Tibial nerve (tissue), 4 donors: Measurements from ENCODE around the gene TCAF2.
"Not testable (repeated sequence)": the region's sequence is repeated elsewhere in the genome, so short reads cannot be mapped to it uniquely, and the experiment has no call there.

Source experiments
- EP300 ChIP-seq, 2 donors: sonication (generic); formaldehyde crosslinking; IDR thresholded peaks; one replicate each; pipeline ENCODE4 v1.6.1; 2017; ENCODE audit warnings: antibody characterized with exemption in 2 of 2, mild to moderate bottlenecking in 1 of 2
- POLR2A ChIP-seq, 2 donors: fragments of 450-650 bp; IDR thresholded peaks; one replicate each; pipeline ENCODE4 v1.6.1; 2017; ENCODE audit warnings: antibody characterized with exemption in 2 of 2, mild to moderate bottlenecking in 2 of 2, moderate library complexity in 2 of 2
- TF ChIP-seq, protein P1 (sequence below), 5 experiments: fragments of 200-600 bp in 3 of 5; fragments of 450-650 bp in 2 of 5; sonication (generic) in 3 of 5; IDR thresholded peaks; one replicate each; pipeline ENCODE4 v1.5.1; 2016 to 2019; ENCODE audit warnings: antibody characterized with exemption in 5 of 5, mild to moderate bottlenecking in 3 of 5, moderate library complexity in 2 of 5

DNA sequence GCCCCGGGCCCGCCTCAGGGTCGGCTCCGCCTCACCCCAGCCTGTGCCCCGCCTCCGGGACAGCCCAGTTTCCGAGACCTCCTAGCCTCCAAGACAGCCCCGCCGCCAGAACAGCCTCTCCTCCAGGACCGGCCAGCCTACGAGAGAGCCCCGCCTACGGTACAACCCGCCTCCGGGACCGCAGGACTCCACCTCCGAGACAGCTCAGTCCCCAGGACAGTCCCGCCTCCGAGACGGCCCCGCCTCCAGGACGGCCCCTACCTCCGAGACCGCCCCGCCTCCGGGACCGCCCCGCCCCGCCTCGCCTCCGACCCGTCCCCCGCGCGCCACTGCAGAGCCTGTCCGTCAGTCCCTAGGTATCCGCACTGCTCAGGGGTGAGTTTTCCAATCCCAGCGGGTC is at the start of gene TCAF2:
- TF ChIP-seq, protein P1, sequence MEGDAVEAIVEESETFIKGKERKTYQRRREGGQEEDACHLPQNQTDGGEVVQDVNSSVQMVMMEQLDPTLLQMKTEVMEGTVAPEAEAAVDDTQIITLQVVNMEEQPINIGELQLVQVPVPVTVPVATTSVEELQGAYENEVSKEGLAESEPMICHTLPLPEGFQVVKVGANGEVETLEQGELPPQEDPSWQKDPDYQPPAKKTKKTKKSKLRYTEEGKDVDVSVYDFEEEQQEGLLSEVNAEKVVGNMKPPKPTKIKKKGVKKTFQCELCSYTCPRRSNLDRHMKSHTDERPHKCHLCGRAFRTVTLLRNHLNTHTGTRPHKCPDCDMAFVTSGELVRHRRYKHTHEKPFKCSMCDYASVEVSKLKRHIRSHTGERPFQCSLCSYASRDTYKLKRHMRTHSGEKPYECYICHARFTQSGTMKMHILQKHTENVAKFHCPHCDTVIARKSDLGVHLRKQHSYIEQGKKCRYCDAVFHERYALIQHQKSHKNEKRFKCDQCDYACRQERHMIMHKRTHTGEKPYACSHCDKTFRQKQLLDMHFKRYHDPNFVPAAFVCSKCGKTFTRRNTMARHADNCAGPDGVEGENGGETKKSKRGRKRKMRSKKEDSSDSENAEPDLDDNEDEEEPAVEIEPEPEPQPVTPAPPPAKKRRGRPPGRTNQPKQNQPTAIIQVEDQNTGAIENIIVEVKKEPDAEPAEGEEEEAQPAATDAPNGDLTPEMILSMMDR (IDR thresholded peaks at IDR 0.05), result not testable (repeated sequence)
- TF ChIP-seq POLR2A, EP300 (IDR thresholded peaks at IDR 0.05): not testable (repeated sequence)
